Neural progenitor cell (in vitro differentiated cells): Measurements from ENCODE around the gene ST8SIA4.

Source experiments
- CTCF ChIP-seq: fragments of 200-600 bp; sonication (generic); IDR thresholded peaks from 2 replicates; pipeline ENCODE4 v1.5.1; 2017; ENCODE audit warnings: antibody characterized with exemption, mild to moderate bottlenecking
- EZH2 ChIP-seq: fragments of 200-600 bp; sonication (generic); IDR thresholded peaks from 2 replicates; pipeline ENCODE4 v1.6.1; 2017; ENCODE audit warnings: antibody characterized with exemption, mild to moderate bottlenecking, moderate library complexity
- EZH2phosphoT487 ChIP-seq: fragments of 200-600 bp; sonication (generic); IDR thresholded peaks from 2 replicates; pipeline ENCODE4 v1.6.1; 2017; ENCODE audit warnings: antibody characterized with exemption

GRCh38 chr5:100898504-100899346 lies 4.4 kb downstream of the ST8SIA4 start:
- no peak for TF ChIP-seq EZH2
- TF ChIP-seq CTCF = no peak
- TF ChIP-seq EZH2phosphoT487 = no peak
